Parathyroid adenoma (tissue), 2 donors: ENCODE measurements around the gene CALR.

Experiments
- H2AFZ ChIP-seq: fragments of 300-600 bp; sonication (generic); one replicate; pipeline ENCODE4 v1.7.0; 2017; ENCODE audit warnings: antibody characterized with exemption, mild to moderate bottlenecking
- H3K27ac ChIP-seq: fragments of 300-600 bp; sonication (generic); one replicate; pipeline ENCODE4 v1.7.0; 2017
- H3K27me3 ChIP-seq: fragments of 300-600 bp; sonication (generic); one replicate; pipeline ENCODE4 v1.7.0; 2017; ENCODE audit warnings: low read length; ENCODE audit not compliant: control insufficient read depth, insufficient read depth
- H3K36me3 ChIP-seq: fragments of 300-600 bp; sonication (generic); one replicate; pipeline ENCODE4 v1.7.0; 2017; ENCODE audit warnings: low read length; ENCODE audit not compliant: control insufficient read depth, insufficient read depth
- H3K4me1 ChIP-seq: fragments of 300-600 bp; sonication (generic); one replicate; pipeline ENCODE4 v1.7.0; 2017; ENCODE audit warnings: control low read depth
- H3K4me2 ChIP-seq: fragments of 300-600 bp; sonication (generic); one replicate; pipeline ENCODE4 v1.7.0; 2017; ENCODE audit warnings: low read length
- H3K4me3 ChIP-seq: fragments of 300-600 bp; sonication (generic); one replicate; pipeline ENCODE4 v1.7.0; 2017; ENCODE audit warnings: low read depth, low read length
- H3K79me2 ChIP-seq: fragments of 300-600 bp; sonication (generic); one replicate; pipeline ENCODE4 v1.7.0; 2017; ENCODE audit warnings: control low read depth
- H3K9ac ChIP-seq: fragments of 300-600 bp; sonication (generic); one replicate; pipeline ENCODE4 v1.7.0; 2017; ENCODE audit warnings: mild to moderate bottlenecking
- H3K9me3 ChIP-seq: fragments of 300-600 bp; sonication (generic); one replicate; pipeline ENCODE4 v1.7.0; 2017; ENCODE audit warnings: low read length; ENCODE audit not compliant: control insufficient read depth
- CTCF ChIP-seq: fragments of 300-600 bp; sonication (generic); IDR thresholded peaks from one replicate; pipeline ENCODE4 v1.7.0; 2017; ENCODE audit warnings: antibody characterized with exemption, mild to moderate bottlenecking
- donor health status: primary hyperparathyroidism.

Gene CALR

GRCh38 chr19:12924621-12925310 is 13.6 kb upstream of the CALR start:
- Histone ChIP-seq H3K4me3 (no peak overlapping the region), H2AFZ (no peak overlapping the region), H3K36me3 (peaks cover 2% of the 10 kb centered on the region), H3K4me2 (no peak overlapping the region), H3K9me3 (no peaks in the 10 kb centered on the region), H3K79me2 (peaks cover 2% of the 10 kb centered on the region), H3K27ac (no peak overlapping the region), H3K4me1 (no peaks in the 10 kb centered on the region), H3K9ac (no peak overlapping the region), H3K27me3 (no peaks in the 10 kb centered on the region)
- TF ChIP-seq CTCF = no peak

DNA sequence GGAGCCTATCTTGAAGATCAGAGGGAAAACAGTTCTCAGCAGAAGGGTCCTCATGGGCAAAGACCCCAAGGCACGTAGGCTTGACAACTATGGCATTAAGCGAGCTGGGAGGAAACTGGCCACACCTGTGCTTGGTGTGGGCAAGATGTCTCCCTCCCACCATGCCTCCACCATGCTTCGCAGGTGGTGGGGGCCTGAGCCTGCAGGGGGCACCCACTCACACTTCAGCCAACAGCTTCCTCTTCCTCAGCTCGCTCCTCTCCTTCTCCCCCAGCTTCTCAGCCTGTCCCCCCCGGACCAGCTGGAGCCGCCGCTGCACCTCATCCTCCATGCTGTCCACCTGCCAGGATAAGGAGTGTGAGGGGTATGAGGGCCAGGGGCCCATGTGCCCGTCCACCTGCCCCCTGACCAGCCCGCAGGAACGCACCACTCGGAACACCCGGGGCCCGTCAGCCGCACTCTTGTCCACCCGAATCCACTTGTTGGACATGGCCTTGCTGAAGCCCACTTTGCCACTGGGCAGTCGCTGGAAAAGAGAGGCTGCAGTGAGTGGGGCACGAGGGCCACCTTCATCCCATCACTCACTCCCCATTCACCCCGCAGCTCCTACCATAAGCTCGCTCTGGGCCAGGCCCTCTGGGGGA is 8.3 kb upstream of the CALR start:
- H3K9me3 ChIP-seq = no peaks in the 10 kb centered on the region
- TF ChIP-seq CTCF = no peak
- no peak overlapping the region for H3K9ac ChIP-seq
- no peaks in the 10 kb centered on the region for H3K36me3 ChIP-seq
- H3K79me2 ChIP-seq = peaks cover 20% of the 10 kb centered on the region
- no peak overlapping the region for H3K4me3 ChIP-seq
- H3K27ac ChIP-seq = no peak overlapping the region
- H2AFZ ChIP-seq = no peak overlapping the region
- no peak overlapping the region for H3K4me2 ChIP-seq
- H3K27me3 ChIP-seq = no peaks in the 10 kb centered on the region
- peaks cover 12% of the 10 kb centered on the region for H3K4me1 ChIP-seq

GRCh38 chr19:12932392-12933286 is 5.8 kb upstream of the CALR start:
- Histone ChIP-seq H3K36me3 (no peaks in the 10 kb centered on the region), H3K9me3 (no peaks in the 10 kb centered on the region), H3K27me3 (no peaks in the 10 kb centered on the region), H3K9ac (peak overlapping the region; percentile 47), H3K79me2 (peaks cover 20% of the 10 kb centered on the region), H3K4me1 (peaks cover 12% of the 10 kb centered on the region), H2AFZ (peak overlapping the region; percentile 93), H3K27ac (peak overlapping the region; percentile 73), H3K4me2 (peak overlapping the region; percentile 94), H3K4me3 (peak overlapping the region; percentile 92)
- TF ChIP-seq CTCF = no peak

- Histone ChIP-seq H3K9ac (peak within 1 kb of the TSS; percentile 47), H3K4me3 (peak within 1 kb of the TSS; percentile 92), H3K79me2 (peaks cover 20% of the 10 kb centered on the region), H3K36me3 (no peaks in the 10 kb centered on the region), H3K27me3 (no peaks in the 10 kb centered on the region), H2AFZ (peak within 1 kb of the TSS; percentile 93), H3K4me2 (peak within 1 kb of the TSS; percentile 94), H3K27ac (peak within 1 kb of the TSS; percentile 73), H3K9me3 (no peaks in the 10 kb centered on the region), H3K4me1 (peaks cover 12% of the 10 kb centered on the region)
- no peak for TF ChIP-seq CTCF
Observed at GRCh38 chr19:12933287-12934072, 4.9 kb upstream of the CALR start, which contains the start of gene FARSA. Gene FARSA (minus strand): TSS chr19:12933711. CDS start chr19:12933696, 15 bp downstream.
